Ovary (tissue), 9 donors: ENCODE results near the gene SLIT3. TPM values are rescaled to one million over a fixed set of nuclear protein-coding genes. Genes with fewer than 3 reads are reported as not detected.

Source experiments
- DNase-seq, 5 donors: peaks; one replicate each; pipeline ENCODE4 v3.0.0-alpha.2; 2019 to 2020
- H3K27ac ChIP-seq, 2 donors: fragments of 200-600 bp; one replicate each; pipeline versions ENCODE4 v1.5.1 to v1.8.0; 2019 to 2022
- H3K27me3 ChIP-seq: fragments of 200-600 bp; one replicate; pipeline ENCODE4 v1.8.0; 2022
- H3K36me3 ChIP-seq: fragments of 200-600 bp; sonication (generic); one replicate; pipeline ENCODE4 v1.5.1; 2019
- H3K4me1 ChIP-seq: one replicate; pipeline ENCODE4 v1.8.1; 2013; ENCODE audit warnings: mild to moderate bottlenecking, moderate library complexity; ENCODE audit not compliant: insufficient read depth
- H3K4me3 ChIP-seq: fragments of 200-600 bp; sonication (generic); one replicate; pipeline ENCODE4 v1.5.1; 2017
- H3K9me3 ChIP-seq, 2 donors: fragments of 200-600 bp in 1 of 2; sonication (generic) in 1 of 2; one replicate each; pipeline versions ENCODE4 v1.5.1 to v1.8.1; 2013 to 2019; ENCODE audit warnings: mild to moderate bottlenecking in 1 of 2, moderate library complexity in 1 of 2
- CTCF ChIP-seq, 3 donors: fragments of 450-650 bp in 2 of 3; fragments of 200-600 bp in 1 of 3; IDR thresholded peaks; one replicate each; pipeline versions ENCODE4 v1.5.1 to v1.8.0; 2016 to 2022; ENCODE audit warnings: antibody characterized with exemption in 3 of 3, mild to moderate bottlenecking in 1 of 3
- EP300 ChIP-seq: sonication (generic); formaldehyde crosslinking; IDR thresholded peaks from one replicate; pipeline ENCODE4 v1.6.1; 2017; ENCODE audit warnings: antibody characterized with exemption
- POLR2A ChIP-seq: fragments of 450-650 bp; IDR thresholded peaks from one replicate; pipeline ENCODE4 v1.6.1; 2017; ENCODE audit warnings: antibody characterized with exemption, mild to moderate bottlenecking, moderate library complexity
- WGBS, 3 donors: extraction: QIAGEN DNeasy Blood & Tissue Kit in 1 of 3; methylation state at CpG; one replicate each; pipeline versions ENCODE4 v1.1.5 to v1.1.7; 2013 to 2017; 5-methylcytosine and 5-hydroxymethylcytosine counted together
- intact Hi-C, 4 donors: fragments of 100-400 bp; cut with DNase I; formaldehyde crosslinking; loops; one replicate each; pipeline versions ENCODE4 v1.11.0 to v1.15.1; 2022 to 2023
- polyA plus RNA-seq, 2 donors: library from polyadenylated mRNA; stranded (reverse); fragments of 200-250 nt in 1 of 2; fragments of 350-450 nt in 1 of 2; fragmentation: Illumina TruSeq in 1 of 2; extraction: RNeasy Lipid Tissue Mini Kit (QIAGEN cat#74804) in 1 of 2; gene quantifications; one replicate each; pipeline ENCODE4 v1.2.3, GENCODE V29; 2013 to 2014
- total RNA-seq, 7 donors: library from RNA; depleted of rRNA in 2 of 7; stranded (reverse); fragments of >200 nt in 2 of 7; fragmentation: NEBNext Ultra II Directional in 3 of 7; extraction: Animal tissue kit (Norgen Biotek cat#: 25700) in 3 of 7; gene quantifications; one replicate each; pipeline versions ENCODE4 v1.1.0 to v1.2.4, GENCODE V29; 2016 to 2023
- donor health status: DM: no; HTN: no; CAD: no; lungs with moderate emphysema.
- donor health status: DM: no; HTN: no; CAD: no.
- donor health status: Bipolar disorder and iron deficiency.
- donor health status: DM: yes; HTN: yes; CAD: no.
- donor health status: DM: no; HTN: no; CAD: no.
- donor health status: DM: yes; HTN: yes; CAD: no.

Gene SLIT3
- total and polyA plus RNA-seq, 9 donors, result 10.3 to 106 (median 24.4) TPM

- WGBS, 3 donors, result 87 to 91% (median 90%) methylated on average over 5 of the region's 5 CpGs
- Histone ChIP-seq H3K36me3 (no peaks in the 10 kb centered on the region), H3K27me3 (no peaks in the 10 kb centered on the region), H3K27ac (no peak overlapping the region), H3K4me1 (no peaks in the 10 kb centered on the region), H3K4me3 (no peak overlapping the region), H3K9me3 (no peaks in the 10 kb centered on the region)
- intact Hi-C loops, result no loop called here
- no peak for DNase-seq
- TF ChIP-seq POLR2A, result no peak
- TF ChIP-seq CTCF (IDR thresholded peaks at IDR 0.05), result no peak
- TF ChIP-seq EP300, result no peak
These were observed 471.9 kb downstream of the SLIT3 start for GRCh38 chr5:168829044-168829443.

GRCh38 chr5:168827636-168828035 lies 473.3 kb downstream of the SLIT3 start:
- no peaks in the 10 kb centered on the region for H3K9me3 ChIP-seq
- H3K27ac ChIP-seq, result no peak overlapping the region
- WGBS, 3 donors, result 90 to 96% (median 96%) methylated on average over 3 of the region's 3 CpGs
- TF ChIP-seq POLR2A, result no peak
- TF ChIP-seq CTCF (IDR thresholded peaks at IDR 0.05), result no peak
- TF ChIP-seq EP300, result no peak
- H3K4me3 ChIP-seq, result no peak overlapping the region
- no peaks in the 10 kb centered on the region for H3K36me3 ChIP-seq
- H3K27me3 ChIP-seq, result no peaks in the 10 kb centered on the region
- no peak for DNase-seq
- no peaks in the 10 kb centered on the region for H3K4me1 ChIP-seq
- intact Hi-C loops, result no loop called here

GRCh38 chr5:168826246-168826725 lies 474.7 kb downstream of the SLIT3 start:
- WGBS, 3 donors, result 84 to 91% (median 89%) methylated on average over 7 of the region's 7 CpGs
- intact Hi-C loops, result no loop called here
- no peak overlapping the region for H3K4me3 ChIP-seq
- no peak overlapping the region for H3K27ac ChIP-seq
- DNase-seq, result no peak
- H3K4me1 ChIP-seq, result peaks cover 2% of the 10 kb centered on the region
- no peaks in the 10 kb centered on the region for H3K36me3 ChIP-seq
- TF ChIP-seq POLR2A (no peak), EP300 (no peak), CTCF (IDR thresholded peaks at IDR 0.05) (no peak)
- H3K9me3 ChIP-seq, result no peaks in the 10 kb centered on the region
- H3K27me3 ChIP-seq, result no peaks in the 10 kb centered on the region

GRCh38 chr5:168822745-168823281 lies 478.1 kb downstream of the SLIT3 start:
- H3K4me3 ChIP-seq, result no peak overlapping the region
- no peak for TF ChIP-seq EP300
- DNase-seq, result peak in 1 of 5 donors; percentile 46
- H3K4me1 ChIP-seq, result peaks cover 2% of the 10 kb centered on the region
- intact Hi-C loops, result no loop called here
- H3K36me3 ChIP-seq, result no peaks in the 10 kb centered on the region
- no peak overlapping the region for H3K27ac ChIP-seq
- H3K9me3 ChIP-seq, result no peaks in the 10 kb centered on the region
- H3K27me3 ChIP-seq, result no peaks in the 10 kb centered on the region
- WGBS, 3 donors, result 94 to 95% (median 95%) methylated on average over 10 of the region's 10 CpGs

- H3K9me3 ChIP-seq, result no peaks in the 10 kb centered on the region
- H3K27me3 ChIP-seq, result no peaks in the 10 kb centered on the region
- no peaks in the 10 kb centered on the region for H3K36me3 ChIP-seq
- H3K4me3 ChIP-seq, result no peak overlapping the region
- no peak for DNase-seq
- no peak for TF ChIP-seq POLR2A
- no peak for TF ChIP-seq CTCF (IDR thresholded peaks at IDR 0.05)
- TF ChIP-seq EP300, result no peak
- intact Hi-C loops, result no loop called here
- WGBS, 3 donors, result 63 to 66% (median 65%) methylated on average over 4 of the region's 4 CpGs
- peaks cover 2% of the 10 kb centered on the region for H3K4me1 ChIP-seq
- H3K27ac ChIP-seq, result no peak overlapping the region
These were observed 478.6 kb downstream of the SLIT3 start for GRCh38 chr5:168822248-168822744.
